ENCODE measurements around the gene USP34.

- TF ChIP-seq EZH2phosphoT487 (IDR thresholded peaks at IDR 0.05; ENCODE audit: unreplicated experiment), result no peak
- TF ChIP-seq, protein P1, sequence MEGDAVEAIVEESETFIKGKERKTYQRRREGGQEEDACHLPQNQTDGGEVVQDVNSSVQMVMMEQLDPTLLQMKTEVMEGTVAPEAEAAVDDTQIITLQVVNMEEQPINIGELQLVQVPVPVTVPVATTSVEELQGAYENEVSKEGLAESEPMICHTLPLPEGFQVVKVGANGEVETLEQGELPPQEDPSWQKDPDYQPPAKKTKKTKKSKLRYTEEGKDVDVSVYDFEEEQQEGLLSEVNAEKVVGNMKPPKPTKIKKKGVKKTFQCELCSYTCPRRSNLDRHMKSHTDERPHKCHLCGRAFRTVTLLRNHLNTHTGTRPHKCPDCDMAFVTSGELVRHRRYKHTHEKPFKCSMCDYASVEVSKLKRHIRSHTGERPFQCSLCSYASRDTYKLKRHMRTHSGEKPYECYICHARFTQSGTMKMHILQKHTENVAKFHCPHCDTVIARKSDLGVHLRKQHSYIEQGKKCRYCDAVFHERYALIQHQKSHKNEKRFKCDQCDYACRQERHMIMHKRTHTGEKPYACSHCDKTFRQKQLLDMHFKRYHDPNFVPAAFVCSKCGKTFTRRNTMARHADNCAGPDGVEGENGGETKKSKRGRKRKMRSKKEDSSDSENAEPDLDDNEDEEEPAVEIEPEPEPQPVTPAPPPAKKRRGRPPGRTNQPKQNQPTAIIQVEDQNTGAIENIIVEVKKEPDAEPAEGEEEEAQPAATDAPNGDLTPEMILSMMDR (conservative IDR thresholded peaks at IDR 0.05; ENCODE audit: low read depth in 2 of 2), result no peak
Measured at GRCh38 chr2:61493523-61493942, 22.6 kb upstream of the USP34 start.
